ENCODE results near the gene LIPK. TPM values are rescaled to one million over a fixed set of nuclear protein-coding genes. Genes with fewer than 3 reads are reported as not detected.

The LIPK gene
- total and polyA plus RNA-seq, 2 experiments from 2014 or later, result not detected

DNA sequence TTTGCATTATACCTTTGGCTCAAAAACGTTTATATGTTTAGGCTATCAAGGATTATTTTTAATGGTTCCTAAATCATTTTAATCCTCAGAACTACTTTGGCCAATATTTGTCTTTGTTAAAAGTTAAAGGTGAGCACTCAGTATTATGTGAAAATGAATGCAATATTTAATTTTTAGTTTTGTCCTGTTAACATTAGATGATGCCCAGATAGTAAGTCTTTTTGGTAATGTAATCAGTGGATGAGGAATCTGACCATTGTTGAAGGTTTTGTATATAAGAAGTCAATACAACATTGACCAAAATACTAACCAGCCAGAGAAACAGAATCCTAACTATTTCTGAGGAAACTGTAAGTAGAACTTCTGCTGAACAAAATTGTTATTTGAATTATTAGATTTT is 41.9 kb upstream of the LIPK start, which contains the start of gene LIPF:
Gene LIPF, plus strand, starts transcription at position 301 of the 400 bp plus-strand sequence. CDS start 2,856 bp downstream, outside the sequence.
- DNase-seq (ENCODE audit: low spot score), result no peak
- TF ChIP-seq EZH2 (IDR thresholded peaks at IDR 0.05; ENCODE audit: borderline replicate concordance) (no peak), EZH2phosphoT487 (IDR thresholded peaks at IDR 0.05; ENCODE audit: low read depth, severe bottlenecking, unreplicated experiment) (no peak)
- TF ChIP-seq, protein P1, sequence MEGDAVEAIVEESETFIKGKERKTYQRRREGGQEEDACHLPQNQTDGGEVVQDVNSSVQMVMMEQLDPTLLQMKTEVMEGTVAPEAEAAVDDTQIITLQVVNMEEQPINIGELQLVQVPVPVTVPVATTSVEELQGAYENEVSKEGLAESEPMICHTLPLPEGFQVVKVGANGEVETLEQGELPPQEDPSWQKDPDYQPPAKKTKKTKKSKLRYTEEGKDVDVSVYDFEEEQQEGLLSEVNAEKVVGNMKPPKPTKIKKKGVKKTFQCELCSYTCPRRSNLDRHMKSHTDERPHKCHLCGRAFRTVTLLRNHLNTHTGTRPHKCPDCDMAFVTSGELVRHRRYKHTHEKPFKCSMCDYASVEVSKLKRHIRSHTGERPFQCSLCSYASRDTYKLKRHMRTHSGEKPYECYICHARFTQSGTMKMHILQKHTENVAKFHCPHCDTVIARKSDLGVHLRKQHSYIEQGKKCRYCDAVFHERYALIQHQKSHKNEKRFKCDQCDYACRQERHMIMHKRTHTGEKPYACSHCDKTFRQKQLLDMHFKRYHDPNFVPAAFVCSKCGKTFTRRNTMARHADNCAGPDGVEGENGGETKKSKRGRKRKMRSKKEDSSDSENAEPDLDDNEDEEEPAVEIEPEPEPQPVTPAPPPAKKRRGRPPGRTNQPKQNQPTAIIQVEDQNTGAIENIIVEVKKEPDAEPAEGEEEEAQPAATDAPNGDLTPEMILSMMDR (IDR thresholded peaks at IDR 0.05; ENCODE audit: poor library complexity), result no peak
- Histone ChIP-seq H3K4me3 (no peak within 1 kb of the TSS), H3K79me2 (no peaks in the 10 kb centered on the region), H4K20me1 (ENCODE audit: insufficient read depth, poor library complexity, severe bottlenecking) (no peaks in the 10 kb centered on the region), H3K36me3 (replicated peaks; ENCODE audit: insufficient read depth, low read depth) (no peaks in the 10 kb centered on the region), H3K9me2 (replicated peaks; ENCODE audit: insufficient read depth) (no peaks in the 10 kb centered on the region), H2AFZ (no peak within 1 kb of the TSS), H3K27ac (no peak within 1 kb of the TSS), H3K27me3 (no peaks in the 10 kb centered on the region), H3K9me3 (ENCODE audit: low read depth) (no peaks in the 10 kb centered on the region), H3K4me1 (ENCODE audit: insufficient read depth) (no peaks in the 10 kb centered on the region), H3K4me2 (no peak within 1 kb of the TSS)
- WGBS (ENCODE audit: low lambda C conversion rate, missing lambda C conversion rate), result 38% methylated on average over 1 of the region's 1 CpG

DNA sequence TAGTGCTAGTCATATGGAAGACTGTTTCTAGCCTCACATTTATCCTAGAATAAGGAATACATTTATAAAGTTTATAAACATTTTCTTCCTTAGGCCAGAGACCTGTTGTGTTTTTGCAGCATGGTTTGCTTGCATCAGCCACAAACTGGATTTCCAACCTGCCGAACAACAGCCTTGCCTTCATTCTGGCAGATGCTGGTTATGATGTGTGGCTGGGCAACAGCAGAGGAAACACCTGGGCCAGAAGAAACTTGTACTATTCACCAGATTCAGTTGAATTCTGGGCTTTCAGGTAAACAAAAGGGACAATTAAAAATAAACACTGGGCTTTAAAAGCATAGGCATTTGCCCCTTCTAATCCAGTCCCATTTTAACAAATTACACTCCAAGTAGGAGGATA is 37.6 kb upstream of the LIPK start:
- H3K4me1 ChIP-seq (ENCODE audit: insufficient read depth), result no peaks in the 10 kb centered on the region
- WGBS (ENCODE audit: low lambda C conversion rate, missing lambda C conversion rate), result 75% methylated on average over 1 of the region's 1 CpG
- no peaks in the 10 kb centered on the region for H3K36me3 ChIP-seq (replicated peaks; ENCODE audit: insufficient read depth, low read depth)
- no peak for DNase-seq (ENCODE audit: low spot score)
- no peaks in the 10 kb centered on the region for H3K27me3 ChIP-seq
- H3K79me2 ChIP-seq, result no peaks in the 10 kb centered on the region
- no peaks in the 10 kb centered on the region for H4K20me1 ChIP-seq (ENCODE audit: insufficient read depth, poor library complexity, severe bottlenecking)
- H3K9me3 ChIP-seq (ENCODE audit: low read depth), result no peaks in the 10 kb centered on the region
- TF ChIP-seq, protein P1 (IDR thresholded peaks at IDR 0.05; ENCODE audit: poor library complexity), result no peak
- TF ChIP-seq EZH2 (IDR thresholded peaks at IDR 0.05; ENCODE audit: borderline replicate concordance), result no peak
- no peak for TF ChIP-seq EZH2phosphoT487 (IDR thresholded peaks at IDR 0.05; ENCODE audit: low read depth, severe bottlenecking, unreplicated experiment)
- no peaks in the 10 kb centered on the region for H3K9me2 ChIP-seq (replicated peaks; ENCODE audit: insufficient read depth)
- H3K4me2 ChIP-seq, result no peak overlapping the region
- H3K4me3 ChIP-seq, result no peak overlapping the region
- no peak overlapping the region for H2AFZ ChIP-seq
- H3K27ac ChIP-seq, result no peak overlapping the region

DNA sequence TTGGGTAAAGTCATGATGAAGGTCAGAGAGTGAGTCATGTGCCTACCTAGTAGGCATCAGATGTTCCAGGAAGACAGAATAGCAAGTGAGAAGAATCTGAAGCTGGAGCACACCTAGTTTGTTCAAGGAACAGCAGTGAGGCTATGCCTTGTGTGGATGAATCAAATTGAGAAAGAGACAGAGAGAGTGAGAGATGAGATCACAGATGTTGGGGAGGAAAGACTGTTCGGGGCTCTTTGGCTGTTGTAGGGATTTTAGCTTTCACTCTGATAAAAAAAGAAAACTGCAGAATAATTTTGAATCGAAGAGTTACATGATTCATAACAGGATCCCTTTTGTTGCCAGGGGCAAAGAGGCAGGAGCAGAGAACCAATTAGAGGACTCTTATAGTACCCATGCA is 35.6 kb upstream of the LIPK start:
- H2AFZ ChIP-seq, result no peak overlapping the region

More for the DNA sequence above, 35.6 kb upstream of the LIPK start:
- H3K9me3 ChIP-seq (ENCODE audit: low read depth), result no peaks in the 10 kb centered on the region
- no peak overlapping the region for H3K27ac ChIP-seq
- TF ChIP-seq EZH2 (IDR thresholded peaks at IDR 0.05; ENCODE audit: borderline replicate concordance), result no peak
- TF ChIP-seq, protein P1 (IDR thresholded peaks at IDR 0.05; ENCODE audit: poor library complexity), result no peak
- TF ChIP-seq EZH2phosphoT487 (IDR thresholded peaks at IDR 0.05; ENCODE audit: low read depth, severe bottlenecking, unreplicated experiment), result no peak
- no peak overlapping the region for H3K4me2 ChIP-seq
- H3K79me2 ChIP-seq, result no peaks in the 10 kb centered on the region
- no peaks in the 10 kb centered on the region for H3K36me3 ChIP-seq (replicated peaks; ENCODE audit: insufficient read depth, low read depth)
- H3K27me3 ChIP-seq, result no peaks in the 10 kb centered on the region
- no peak for DNase-seq (ENCODE audit: low spot score)
- no peaks in the 10 kb centered on the region for H3K4me1 ChIP-seq (ENCODE audit: insufficient read depth)
- no peaks in the 10 kb centered on the region for H4K20me1 ChIP-seq (ENCODE audit: insufficient read depth, poor library complexity, severe bottlenecking)
- 89% methylated on average over 2 of the region's 2 CpGs for WGBS (ENCODE audit: low lambda C conversion rate, missing lambda C conversion rate)
- no peak overlapping the region for H3K4me3 ChIP-seq
- H3K9me2 ChIP-seq (replicated peaks; ENCODE audit: insufficient read depth), result no peaks in the 10 kb centered on the region
